Neuronal stem cell (in vitro differentiated cells): ENCODE data around the gene LYSMD2.

Experiments used
- DNase-seq: peaks from one replicate; pipeline ENCODE4 v3.0.0-alpha.2; 2013; ENCODE audit warnings: low spot score
- H2AFZ ChIP-seq: one replicate; pipeline ENCODE4 v1.6.1; 2013; ENCODE audit warnings: mild to moderate bottlenecking, low read length, inconsistent platforms
- H2AK5ac ChIP-seq: 2 replicates; pipeline ENCODE4 v1.6.1; 2013; ENCODE audit warnings: low read depth, mild to moderate bottlenecking, inconsistent platforms, low read length, moderate library complexity, mixed read lengths
- H2BK120ac ChIP-seq: 2 replicates; pipeline ENCODE4 v1.6.1; 2013; ENCODE audit warnings: low read depth, mild to moderate bottlenecking, inconsistent platforms, low read length, moderate library complexity, mixed read lengths
- H2BK12ac ChIP-seq: one replicate; pipeline ENCODE4 v1.6.1; 2013; ENCODE audit warnings: low read length, inconsistent platforms
- H2BK15ac ChIP-seq: 2 replicates; pipeline ENCODE4 v1.6.1; 2013; ENCODE audit warnings: mild to moderate bottlenecking, low read length, inconsistent platforms, mixed read lengths
- H2BK5ac ChIP-seq: one replicate; pipeline ENCODE4 v1.6.1; 2013; ENCODE audit warnings: inconsistent platforms, mild to moderate bottlenecking, low read length, moderate library complexity
- H3K14ac ChIP-seq: one replicate; pipeline ENCODE4 v1.6.1; 2013; ENCODE audit warnings: low read length, inconsistent platforms
- H3K18ac ChIP-seq: 2 replicates; pipeline ENCODE4 v1.6.1; 2013; ENCODE audit warnings: low read length, inconsistent platforms
- H3K23ac ChIP-seq: 2 replicates; pipeline ENCODE4 v1.6.1; 2013; ENCODE audit warnings: low read depth, mild to moderate bottlenecking, mixed read lengths, low read length, inconsistent platforms; ENCODE audit not compliant: poor library complexity
- H3K27ac ChIP-seq: replicated peaks from 3 replicates; pipeline ENCODE4 v1.5.1; 2013; ENCODE audit warnings: low read length, inconsistent platforms
- H3K27me3 ChIP-seq, 3 experiments: 2 replicates each; pipeline ENCODE4 v1.6.1; 2013; ENCODE audit warnings: low read length in 3 of 3, mild to moderate bottlenecking in 2 of 3, inconsistent platforms in 1 of 3, low read depth in 1 of 3, mixed read lengths in 1 of 3, moderate library complexity in 1 of 3; ENCODE audit not compliant: control insufficient read depth in 3 of 3, insufficient read depth in 3 of 3
- H3K36me3 ChIP-seq, 2 donors: replicated peaks in 1 of 2; 2 replicates each; pipeline ENCODE4 v1.6.1; 2013; ENCODE audit warnings: low read length in 2 of 2; ENCODE audit not compliant: control insufficient read depth in 2 of 2, insufficient read depth in 2 of 2
- H3K4ac ChIP-seq: 2 replicates; pipeline ENCODE4 v1.6.1; 2013; ENCODE audit warnings: inconsistent platforms, mild to moderate bottlenecking, low read length, moderate library complexity
- H3K4me1 ChIP-seq, 2 donors: 1 replicate in 1 of 2; 2 replicates in 1 of 2; pipeline ENCODE4 v1.6.1; 2013; ENCODE audit warnings: low read length in 2 of 2, low read depth in 1 of 2; ENCODE audit not compliant: control insufficient read depth in 2 of 2, insufficient read depth in 1 of 2
- H3K4me2 ChIP-seq: one replicate; pipeline ENCODE4 v1.6.1; 2013; ENCODE audit warnings: mild to moderate bottlenecking, low read length, inconsistent platforms; ENCODE audit not compliant: insufficient read depth, poor library complexity, severe bottlenecking
- H3K4me3 ChIP-seq, 2 donors: 2 replicates each; pipeline ENCODE4 v1.5.1; 2013; ENCODE audit warnings: low read length in 2 of 2, mild to moderate bottlenecking in 2 of 2, inconsistent platforms in 1 of 2, moderate library complexity in 1 of 2
- H3K79me1 ChIP-seq: one replicate; pipeline ENCODE4 v1.6.1; 2013; ENCODE audit warnings: low read depth, mild to moderate bottlenecking, inconsistent platforms, low read length, moderate library complexity
- H3K9ac ChIP-seq: one replicate; pipeline ENCODE4 v1.6.1; 2013; ENCODE audit warnings: mild to moderate bottlenecking, low read depth, low read length, inconsistent platforms; ENCODE audit not compliant: poor library complexity
- H3K9me3 ChIP-seq, 2 donors: replicated peaks in 1 of 2; 2 replicates each; pipeline versions ENCODE3 to v1.6.1; 2013; ENCODE audit warnings: low read length in 2 of 2, mild to moderate bottlenecking in 2 of 2, inconsistent platforms in 1 of 2, low read depth in 1 of 2, mixed read lengths in 1 of 2, moderate library complexity in 1 of 2; ENCODE audit not compliant: control insufficient read depth in 2 of 2, insufficient read depth in 1 of 2
- H4K8ac ChIP-seq: one replicate; pipeline ENCODE4 v1.6.1; 2013; ENCODE audit warnings: low read depth, mild to moderate bottlenecking, inconsistent platforms, low read length, moderate library complexity
- H4K91ac ChIP-seq: one replicate; pipeline ENCODE4 v1.6.1; 2013; ENCODE audit warnings: low read length, low read depth, mild to moderate bottlenecking, inconsistent platforms; ENCODE audit not compliant: poor library complexity
- WGBS, 2 donors: extraction: QIAGEN DNeasy Blood & Tissue Kit; methylation state at CpG; one replicate each; pipeline ENCODE4 v1.1.7; 2013; ENCODE audit warnings: missing lambda C conversion rate in 2 of 2, mixed read lengths in 1 of 2; ENCODE audit not compliant: insufficient read length in 2 of 2, insufficient replicate concordance in 1 of 2; ENCODE audit errors: extremely low coverage in 2 of 2; 5-methylcytosine and 5-hydroxymethylcytosine counted together

The LYSMD2 gene

GRCh38 chr15:51781506-51781905 lies 44.1 kb upstream of the LYSMD2 start:
- no peak overlapping the region for H4K8ac ChIP-seq
- H3K27ac ChIP-seq = no peak overlapping the region
- H2AFZ ChIP-seq = no peak overlapping the region
- WGBS, 2 donors = no CpG with 5 or more reads among the region's 2 CpGs
- H2BK15ac ChIP-seq = no peak overlapping the region
- no peak overlapping the region for H2BK120ac ChIP-seq
- no peak overlapping the region for H2BK12ac ChIP-seq
- H3K14ac ChIP-seq = no peak overlapping the region
- no peak overlapping the region for H3K4me3 ChIP-seq
- H3K18ac ChIP-seq = no peak overlapping the region
- H2BK5ac ChIP-seq = no peak overlapping the region
- no peak overlapping the region for H4K91ac ChIP-seq
- H2AK5ac ChIP-seq = no peak overlapping the region
- H3K23ac ChIP-seq = no peak overlapping the region
- no peaks in the 10 kb centered on the region for H3K79me1 ChIP-seq
- no peak overlapping the region for H3K9ac ChIP-seq
- H3K9me3 ChIP-seq = no peaks in the 10 kb centered on the region
- peaks cover 0 to 3% of the 10 kb centered on the region in 2 donors for H3K36me3 ChIP-seq
- H3K4ac ChIP-seq = no peak overlapping the region
- H3K4me2 ChIP-seq = no peak overlapping the region
- H3K27me3 ChIP-seq = no peaks in the 10 kb centered on the region
- H3K4me1 ChIP-seq = no peaks in the 10 kb centered on the region
- DNase-seq = no peak

GRCh38 chr15:51780636-51781035 lies 43.2 kb upstream of the LYSMD2 start:
- Histone ChIP-seq H3K79me1 (no peaks in the 10 kb centered on the region), H2AK5ac (no peak overlapping the region), H2BK12ac (no peak overlapping the region), H3K18ac (no peak overlapping the region), H3K27ac (no peak overlapping the region), H3K9ac (no peak overlapping the region), H3K4me2 (no peak overlapping the region), H2BK120ac (no peak overlapping the region), H3K27me3 (no peaks in the 10 kb centered on the region), H3K36me3 (peaks cover 0 to 2% of the 10 kb centered on the region in 2 donors), H3K4me3 (no peak overlapping the region), H3K4ac (no peak overlapping the region), H3K23ac (no peak overlapping the region), H3K9me3 (no peaks in the 10 kb centered on the region), H2BK5ac (no peak overlapping the region), H4K8ac (no peak overlapping the region), H3K14ac (no peak overlapping the region), H4K91ac (no peak overlapping the region), H3K4me1 (no peaks in the 10 kb centered on the region), H2BK15ac (no peak overlapping the region), H2AFZ (no peak overlapping the region)
- WGBS, 2 donors = no CpG with 5 or more reads among the region's 1 CpG
- no peak for DNase-seq

GRCh38 chr15:51776952-51777569 lies 39.6 kb upstream of the LYSMD2 start:
- no peak overlapping the region for H3K9ac ChIP-seq
- no peak overlapping the region for H4K91ac ChIP-seq
- H2BK120ac ChIP-seq = no peak overlapping the region
- H3K4ac ChIP-seq = no peak overlapping the region
- WGBS, 2 donors = no CpG with 5 or more reads among the region's 6 CpGs
- H3K4me3 ChIP-seq = no peak overlapping the region
- no peak overlapping the region for H2BK12ac ChIP-seq
- no peak overlapping the region for H2BK15ac ChIP-seq
- H3K23ac ChIP-seq = no peak overlapping the region
- no peaks in the 10 kb centered on the region for H3K27me3 ChIP-seq
- no peak overlapping the region for H4K8ac ChIP-seq
- H3K4me1 ChIP-seq = no peaks in the 10 kb centered on the region
- no peak overlapping the region for H2AK5ac ChIP-seq
- no peak overlapping the region for H3K14ac ChIP-seq
- no peak overlapping the region for H3K27ac ChIP-seq
- H3K18ac ChIP-seq = no peak overlapping the region
- no peak overlapping the region for H2BK5ac ChIP-seq
- H3K9me3 ChIP-seq = no peaks in the 10 kb centered on the region
- no peaks in the 10 kb centered on the region for H3K36me3 ChIP-seq
- peak; percentile 58 for DNase-seq
- H2AFZ ChIP-seq = peak overlapping the region; percentile 11
- no peaks in the 10 kb centered on the region for H3K79me1 ChIP-seq
- no peak overlapping the region for H3K4me2 ChIP-seq

- no peak overlapping the region for H2BK12ac ChIP-seq
- H2AK5ac ChIP-seq = no peak overlapping the region
- no peak overlapping the region for H2BK120ac ChIP-seq
- no peak overlapping the region for H3K9ac ChIP-seq
- no CpG with 5 or more reads among the region's 11 CpGs for WGBS, 2 donors
- no peak overlapping the region for H3K23ac ChIP-seq
- peak; percentile 42 for DNase-seq
- no peak overlapping the region for H4K91ac ChIP-seq
- H3K79me1 ChIP-seq = no peaks in the 10 kb centered on the region
- no peak overlapping the region for H3K27ac ChIP-seq
- H3K14ac ChIP-seq = no peak overlapping the region
- H2BK5ac ChIP-seq = no peak overlapping the region
- no peak overlapping the region for H4K8ac ChIP-seq
- no peak overlapping the region for H3K4me3 ChIP-seq
- no peaks in the 10 kb centered on the region for H3K36me3 ChIP-seq
- H3K9me3 ChIP-seq = no peaks in the 10 kb centered on the region
- no peak overlapping the region for H3K18ac ChIP-seq
- H3K27me3 ChIP-seq = no peaks in the 10 kb centered on the region
- H3K4ac ChIP-seq = no peak overlapping the region
- H2AFZ ChIP-seq = no peak overlapping the region
- H2BK15ac ChIP-seq = no peak overlapping the region
- no peaks in the 10 kb centered on the region for H3K4me1 ChIP-seq
- no peak overlapping the region for H3K4me2 ChIP-seq
Observed at GRCh38 chr15:51775967-51776816, 38.7 kb upstream of the LYSMD2 start.
